Adrenal gland (tissue), 5 donors: ENCODE data around the gene OR13C3.

Source experiments
- CTCF ChIP-seq, 6 experiments: fragments of 450-650 bp in 4 of 6; fragments of 200-600 bp in 2 of 6; sonication (generic) in 1 of 6; IDR thresholded peaks; 1 replicate in 5 of 6; 2 replicates in 1 of 6; pipeline versions ENCODE4 v1.5.1 to v1.8.0; 2016 to 2021; ENCODE audit warnings: antibody characterized with exemption in 6 of 6, mild to moderate bottlenecking in 2 of 6, moderate library complexity in 1 of 6
- POLR2A ChIP-seq, 2 donors: fragments of 450-650 bp; IDR thresholded peaks; one replicate each; pipeline ENCODE4 v1.6.1; 2017; ENCODE audit warnings: antibody characterized with exemption in 2 of 2, mild to moderate bottlenecking in 2 of 2, moderate library complexity in 1 of 2
- donor health status: DM: no; HTN: no; CAD: no.

GRCh38 chr9:104503963-104504362, 32.7 kb downstream of the OR13C3 start, which contains the start of gene OR13F1:
- TF ChIP-seq CTCF (IDR thresholded peaks at IDR 0.05) (no peak), POLR2A (IDR thresholded peaks at IDR 0.05) (no peak)
